ENCODE data around the gene SEC31A. TPM values are rescaled to one million over a fixed set of nuclear protein-coding genes. Genes with fewer than 3 reads are reported as not detected.
A peak's percentile ranks its signal among the peaks of the same experiment; 100 is the strongest.

Gene SEC31A
- polyA plus RNA-seq, 1 of the 3 experiments (the other 2 are of a cell fraction) = 147 TPM

DNA sequence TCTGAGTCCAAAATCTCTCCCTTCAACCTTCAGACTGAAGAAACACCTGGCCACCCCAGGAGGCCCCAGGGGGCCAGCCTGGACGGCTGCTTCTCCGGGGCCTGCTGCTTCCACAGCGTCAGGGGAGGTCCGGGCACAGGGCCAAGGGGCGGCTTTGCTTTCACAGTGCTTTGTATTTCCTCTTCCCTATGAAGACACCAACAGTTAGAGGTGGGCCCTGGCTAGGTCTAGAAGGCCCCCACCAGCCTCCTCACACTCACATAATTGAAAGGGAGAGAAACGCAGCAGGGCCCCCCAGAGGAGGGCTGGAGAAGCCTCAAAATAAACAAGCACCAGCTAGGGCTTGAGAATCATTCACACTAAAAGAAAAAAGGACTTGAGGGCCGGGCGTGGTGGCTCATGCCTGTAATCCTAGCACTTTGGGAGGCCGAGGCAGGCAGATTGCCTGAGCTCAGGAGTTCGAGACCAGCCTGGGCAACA is 110.2 kb downstream of the SEC31A start:
- DNase-seq = peak; percentile 69
- ChIA-PET CTCF (no interaction called here), POLR2A (no interaction called here)
- 69% methylated on average over 5 of the region's 10 CpGs for WGBS (ENCODE audit: low lambda C conversion rate)
- Histone ChIP-seq H4K20me1 (ENCODE audit: insufficient read depth) (no peaks in the 10 kb centered on the region; the same call in 1 of the 2 replicates), H3K27me3 (ENCODE audit: insufficient read depth) (no peaks in the 10 kb centered on the region), H3K27ac (ENCODE audit: low read depth in 2 of 2, low read length in 1 of 2) (peak overlapping the region; percentile 59 to 65), H3K9me2 (no peaks in the 10 kb centered on the region), H3K4me2 (peak overlapping the region; percentile 55), H3K4me1 (ENCODE audit: control insufficient read depth in 1 of 2, insufficient read depth in 2 of 2, low read depth in 1 of 2, low read length in 1 of 2) (peaks cover 28 to 30% of the 10 kb centered on the region in 2 experiments), H3F3A (replicated peaks; ENCODE audit: insufficient read depth) (peaks cover 18% of the 10 kb centered on the region), H3K9me3 (no peaks in the 10 kb centered on the region), H3K9ac (peak overlapping the region; percentile 8; the same call in 1 of the 2 replicates), H3K36me3 (replicated peaks in 1 of 2; ENCODE audit: control insufficient read depth in 1 of 2, insufficient read depth in 2 of 2, low read length in 1 of 2) (no peaks in the 10 kb centered on the region), H2AFZ (ENCODE audit: low read depth) (no peak overlapping the region; the same call in 1 of the 2 replicates), H3K79me2 (ENCODE audit: insufficient read depth) (peaks cover 71% of the 10 kb centered on the region), H3K4me3 (ENCODE audit: low read depth in 2 of 2, low read length in 1 of 2) (no peak overlapping the region)
- TF ChIP-seq NRF1 (IDR thresholded peaks at IDR 0.05; ENCODE audit: low read depth, low read length) = no peak
- TF ChIP-seq RAD21 (IDR thresholded peaks at IDR 0.05; ENCODE audit: low read length) = no peak
- TF ChIP-seq, protein P1, sequence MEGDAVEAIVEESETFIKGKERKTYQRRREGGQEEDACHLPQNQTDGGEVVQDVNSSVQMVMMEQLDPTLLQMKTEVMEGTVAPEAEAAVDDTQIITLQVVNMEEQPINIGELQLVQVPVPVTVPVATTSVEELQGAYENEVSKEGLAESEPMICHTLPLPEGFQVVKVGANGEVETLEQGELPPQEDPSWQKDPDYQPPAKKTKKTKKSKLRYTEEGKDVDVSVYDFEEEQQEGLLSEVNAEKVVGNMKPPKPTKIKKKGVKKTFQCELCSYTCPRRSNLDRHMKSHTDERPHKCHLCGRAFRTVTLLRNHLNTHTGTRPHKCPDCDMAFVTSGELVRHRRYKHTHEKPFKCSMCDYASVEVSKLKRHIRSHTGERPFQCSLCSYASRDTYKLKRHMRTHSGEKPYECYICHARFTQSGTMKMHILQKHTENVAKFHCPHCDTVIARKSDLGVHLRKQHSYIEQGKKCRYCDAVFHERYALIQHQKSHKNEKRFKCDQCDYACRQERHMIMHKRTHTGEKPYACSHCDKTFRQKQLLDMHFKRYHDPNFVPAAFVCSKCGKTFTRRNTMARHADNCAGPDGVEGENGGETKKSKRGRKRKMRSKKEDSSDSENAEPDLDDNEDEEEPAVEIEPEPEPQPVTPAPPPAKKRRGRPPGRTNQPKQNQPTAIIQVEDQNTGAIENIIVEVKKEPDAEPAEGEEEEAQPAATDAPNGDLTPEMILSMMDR (IDR thresholded peaks at IDR 0.05) = peak; percentile 28; the same call in 1 of the 2 replicates
- TF ChIP-seq MAX (IDR thresholded peaks at IDR 0.05; ENCODE audit: low read depth) = no peak
- TF ChIP-seq GATA2 (CRISPR knock-in tag; IDR thresholded peaks at IDR 0.05) = peak; percentile 65
- TF ChIP-seq, protein P2, sequence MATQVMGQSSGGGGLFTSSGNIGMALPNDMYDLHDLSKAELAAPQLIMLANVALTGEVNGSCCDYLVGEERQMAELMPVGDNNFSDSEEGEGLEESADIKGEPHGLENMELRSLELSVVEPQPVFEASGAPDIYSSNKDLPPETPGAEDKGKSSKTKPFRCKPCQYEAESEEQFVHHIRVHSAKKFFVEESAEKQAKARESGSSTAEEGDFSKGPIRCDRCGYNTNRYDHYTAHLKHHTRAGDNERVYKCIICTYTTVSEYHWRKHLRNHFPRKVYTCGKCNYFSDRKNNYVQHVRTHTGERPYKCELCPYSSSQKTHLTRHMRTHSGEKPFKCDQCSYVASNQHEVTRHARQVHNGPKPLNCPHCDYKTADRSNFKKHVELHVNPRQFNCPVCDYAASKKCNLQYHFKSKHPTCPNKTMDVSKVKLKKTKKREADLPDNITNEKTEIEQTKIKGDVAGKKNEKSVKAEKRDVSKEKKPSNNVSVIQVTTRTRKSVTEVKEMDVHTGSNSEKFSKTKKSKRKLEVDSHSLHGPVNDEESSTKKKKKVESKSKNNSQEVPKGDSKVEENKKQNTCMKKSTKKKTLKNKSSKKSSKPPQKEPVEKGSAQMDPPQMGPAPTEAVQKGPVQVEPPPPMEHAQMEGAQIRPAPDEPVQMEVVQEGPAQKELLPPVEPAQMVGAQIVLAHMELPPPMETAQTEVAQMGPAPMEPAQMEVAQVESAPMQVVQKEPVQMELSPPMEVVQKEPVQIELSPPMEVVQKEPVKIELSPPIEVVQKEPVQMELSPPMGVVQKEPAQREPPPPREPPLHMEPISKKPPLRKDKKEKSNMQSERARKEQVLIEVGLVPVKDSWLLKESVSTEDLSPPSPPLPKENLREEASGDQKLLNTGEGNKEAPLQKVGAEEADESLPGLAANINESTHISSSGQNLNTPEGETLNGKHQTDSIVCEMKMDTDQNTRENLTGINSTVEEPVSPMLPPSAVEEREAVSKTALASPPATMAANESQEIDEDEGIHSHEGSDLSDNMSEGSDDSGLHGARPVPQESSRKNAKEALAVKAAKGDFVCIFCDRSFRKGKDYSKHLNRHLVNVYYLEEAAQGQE (IDR thresholded peaks at IDR 0.05; ENCODE audit: low read depth, low read length) = no peak
- no peak for TF ChIP-seq MXI1 (IDR thresholded peaks at IDR 0.05; ENCODE audit: low read depth, low read length)
- no peak for TF ChIP-seq EZH2phosphoT487 (IDR thresholded peaks at IDR 0.05; ENCODE audit: borderline replicate concordance, low read depth)
- no peak for TF ChIP-seq FOSL2 (IDR thresholded peaks at IDR 0.05; ENCODE audit: borderline replicate concordance, low read depth)
- TF ChIP-seq IRF3 (IDR thresholded peaks at IDR 0.05; ENCODE audit: low read depth, low read length) = no peak
- TF ChIP-seq PBX3 (IDR thresholded peaks at IDR 0.05) = no peak
- TF ChIP-seq CHD2 (IDR thresholded peaks at IDR 0.05; ENCODE audit: low read length, partially characterized antibody) = no peak
- TF ChIP-seq SMC3 (IDR thresholded peaks at IDR 0.05; ENCODE audit: low read depth, low read length) = no peak
- TF ChIP-seq EP300 (IDR thresholded peaks at IDR 0.05; ENCODE audit: borderline replicate concordance in 1 of 2, low read depth in 1 of 2, low read length in 1 of 2) = peak in 1 of 2 experiments; percentile 69; a peak in 2 of 4 replicates
- TF ChIP-seq TAF1 (IDR thresholded peaks at IDR 0.05; ENCODE audit: borderline replicate concordance, low read depth, low read length) = no peak
- TF ChIP-seq, protein P3, sequence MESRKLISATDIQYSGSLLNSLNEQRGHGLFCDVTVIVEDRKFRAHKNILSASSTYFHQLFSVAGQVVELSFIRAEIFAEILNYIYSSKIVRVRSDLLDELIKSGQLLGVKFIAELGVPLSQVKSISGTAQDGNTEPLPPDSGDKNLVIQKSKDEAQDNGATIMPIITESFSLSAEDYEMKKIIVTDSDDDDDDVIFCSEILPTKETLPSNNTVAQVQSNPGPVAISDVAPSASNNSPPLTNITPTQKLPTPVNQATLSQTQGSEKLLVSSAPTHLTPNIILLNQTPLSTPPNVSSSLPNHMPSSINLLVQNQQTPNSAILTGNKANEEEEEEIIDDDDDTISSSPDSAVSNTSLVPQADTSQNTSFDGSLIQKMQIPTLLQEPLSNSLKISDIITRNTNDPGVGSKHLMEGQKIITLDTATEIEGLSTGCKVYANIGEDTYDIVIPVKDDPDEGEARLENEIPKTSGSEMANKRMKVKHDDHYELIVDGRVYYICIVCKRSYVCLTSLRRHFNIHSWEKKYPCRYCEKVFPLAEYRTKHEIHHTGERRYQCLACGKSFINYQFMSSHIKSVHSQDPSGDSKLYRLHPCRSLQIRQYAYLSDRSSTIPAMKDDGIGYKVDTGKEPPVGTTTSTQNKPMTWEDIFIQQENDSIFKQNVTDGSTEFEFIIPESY (IDR thresholded peaks at IDR 0.05; ENCODE audit: borderline replicate concordance, low read depth) = no peak
- no peak for TF ChIP-seq RFX5 (IDR thresholded peaks at IDR 0.05; ENCODE audit: low read length)
- no peak for TF ChIP-seq JUND (IDR thresholded peaks at IDR 0.05)
- peak; percentile 71 for TF ChIP-seq TCF12 (IDR thresholded peaks at IDR 0.05)
- no peak for TF ChIP-seq ELF1 (IDR thresholded peaks at IDR 0.05)
- TF ChIP-seq RCOR1 (IDR thresholded peaks at IDR 0.05; ENCODE audit: low read length) = no peak
- TF ChIP-seq TEAD4 (IDR thresholded peaks at IDR 0.05; ENCODE audit: borderline replicate concordance, insufficient read depth) = no peak
- TF ChIP-seq FOXJ3 (CRISPR knock-in tag; IDR thresholded peaks at IDR 0.05) = no peak
- TF ChIP-seq MEF2A (IDR thresholded peaks at IDR 0.05; ENCODE audit: borderline replicate concordance, low read depth) = no peak
- TF ChIP-seq NFIC (IDR thresholded peaks at IDR 0.05; ENCODE audit: borderline replicate concordance) = peak; percentile 87

All from SK-N-SH (cell line).